Measurements from ENCODE around the gene BCAR1. TPM values are rescaled to one million over a fixed set of nuclear protein-coding genes. Genes with fewer than 3 reads are reported as not detected.
A peak's percentile ranks its signal among the peaks of the same experiment; 100 is the strongest.

Gene BCAR1
- total and polyA plus RNA-seq, 2 of the 13 experiments (the other 11 are each of a cell fraction or from before 2014, with no cell fraction given), result 48.1 to 51.7 TPM

DNA sequence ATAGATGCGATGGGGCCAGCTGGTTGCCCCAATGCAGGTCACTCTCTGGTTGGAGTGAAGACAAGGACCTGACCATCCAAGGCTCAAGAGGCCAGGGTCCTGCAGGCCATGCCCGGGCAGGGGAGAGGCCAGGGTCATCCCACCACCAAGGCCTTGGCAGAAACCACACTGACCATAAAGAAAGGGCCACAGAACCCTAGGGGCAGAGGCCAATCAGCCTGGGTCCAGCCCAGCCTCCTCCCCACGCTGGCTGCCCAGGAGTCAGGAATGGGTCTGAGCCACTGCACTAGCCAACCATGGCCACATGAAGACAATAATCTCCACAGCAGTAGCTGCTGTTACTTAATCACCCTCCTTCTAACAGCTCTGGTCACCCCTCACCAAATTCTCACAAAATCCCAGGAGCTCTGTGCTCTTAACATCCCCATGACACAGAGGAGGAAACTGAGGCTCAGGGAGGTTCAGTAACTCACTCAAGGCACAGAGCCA lies 10.2 kb upstream of the BCAR1 start (continued):
- TF ChIP-seq SCMH1 (CRISPR knock-in tag; IDR thresholded peaks at IDR 0.05; ENCODE audit: borderline replicate concordance) (no peak), REL (CRISPR knock-in tag; conservative IDR thresholded peaks at IDR 0.05) (no peak), SP4 (CRISPR knock-in tag; IDR thresholded peaks at IDR 0.05) (no peak; the same call in 1 of the 2 replicates), AGO2 (optimal IDR thresholded peaks at IDR 0.05; ENCODE audit: low read depth, low read length) (peak; percentile 85), SETDB1 (CRISPR knock-in tag; IDR thresholded peaks at IDR 0.05; ENCODE audit: borderline replicate concordance) (no peak), ZNF317 (CRISPR knock-in tag; IDR thresholded peaks at IDR 0.05) (no peak), ATF7-NPFF (CRISPR knock-in tag; IDR thresholded peaks at IDR 0.05; ENCODE audit: low read depth) (no peak), ZNF644 (CRISPR knock-in tag; IDR thresholded peaks at IDR 0.05; ENCODE audit: low read depth) (no peak), PITX1 (CRISPR knock-in tag; IDR thresholded peaks at IDR 0.05) (0 out of 2 replicates have a peak, but pooled peaks have one; percentile 16), ZNF432 (CRISPR knock-in tag; IDR thresholded peaks at IDR 0.05; ENCODE audit: borderline replicate concordance) (no peak), FOXJ3 (CRISPR knock-in tag; IDR thresholded peaks at IDR 0.05; ENCODE audit: borderline replicate concordance) (no peak), SUZ12 (IDR thresholded peaks at IDR 0.05; ENCODE audit: low read depth, low read length) (no peak), HOXA5 (CRISPR knock-in tag; IDR thresholded peaks at IDR 0.05) (no peak), FOXA3 (CRISPR knock-in tag; IDR thresholded peaks at IDR 0.05) (no peak), RORA (CRISPR knock-in tag; IDR thresholded peaks at IDR 0.05) (no peak), MLXIP (CRISPR knock-in tag; IDR thresholded peaks at IDR 0.05; ENCODE audit: borderline replicate concordance) (no peak), ZBTB3 (CRISPR knock-in tag; IDR thresholded peaks at IDR 0.05; ENCODE audit: borderline replicate concordance, low read depth) (no peak), ZNF121 (CRISPR knock-in tag; IDR thresholded peaks at IDR 0.05) (no peak), ZNF234 (CRISPR knock-in tag; conservative IDR thresholded peaks at IDR 0.05) (no peak), IRF2 (CRISPR knock-in tag; IDR thresholded peaks at IDR 0.05) (no peak)
- TF ChIP-seq, protein P1, sequence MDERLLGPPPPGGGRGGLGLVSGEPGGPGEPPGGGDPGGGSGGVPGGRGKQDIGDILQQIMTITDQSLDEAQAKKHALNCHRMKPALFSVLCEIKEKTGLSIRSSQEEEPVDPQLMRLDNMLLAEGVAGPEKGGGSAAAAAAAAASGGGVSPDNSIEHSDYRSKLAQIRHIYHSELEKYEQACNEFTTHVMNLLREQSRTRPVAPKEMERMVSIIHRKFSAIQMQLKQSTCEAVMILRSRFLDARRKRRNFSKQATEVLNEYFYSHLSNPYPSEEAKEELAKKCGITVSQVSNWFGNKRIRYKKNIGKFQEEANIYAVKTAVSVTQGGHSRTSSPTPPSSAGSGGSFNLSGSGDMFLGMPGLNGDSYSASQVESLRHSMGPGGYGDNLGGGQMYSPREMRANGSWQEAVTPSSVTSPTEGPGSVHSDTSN (CRISPR knock-in tag; IDR thresholded peaks at IDR 0.05), result no peak
- TF ChIP-seq, protein P2, sequence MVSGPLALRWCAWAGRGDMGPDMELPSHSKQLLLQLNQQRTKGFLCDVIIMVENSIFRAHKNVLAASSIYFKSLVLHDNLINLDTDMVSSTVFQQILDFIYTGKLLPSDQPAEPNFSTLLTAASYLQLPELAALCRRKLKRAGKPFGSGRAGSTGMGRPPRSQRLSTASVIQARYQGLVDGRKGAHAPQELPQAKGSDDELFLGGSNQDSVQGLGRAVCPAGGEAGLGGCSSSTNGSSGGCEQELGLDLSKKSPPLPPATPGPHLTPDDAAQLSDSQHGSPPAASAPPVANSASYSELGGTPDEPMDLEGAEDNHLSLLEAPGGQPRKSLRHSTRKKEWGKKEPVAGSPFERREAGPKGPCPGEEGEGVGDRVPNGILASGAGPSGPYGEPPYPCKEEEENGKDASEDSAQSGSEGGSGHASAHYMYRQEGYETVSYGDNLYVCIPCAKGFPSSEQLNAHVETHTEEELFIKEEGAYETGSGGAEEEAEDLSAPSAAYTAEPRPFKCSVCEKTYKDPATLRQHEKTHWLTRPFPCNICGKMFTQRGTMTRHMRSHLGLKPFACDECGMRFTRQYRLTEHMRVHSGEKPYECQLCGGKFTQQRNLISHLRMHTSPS (CRISPR knock-in tag; IDR thresholded peaks at IDR 0.05; ENCODE audit: low read depth), result 0 out of 2 replicates have a peak, but pooled peaks have one; percentile 30
- TF ChIP-seq, protein P3, sequence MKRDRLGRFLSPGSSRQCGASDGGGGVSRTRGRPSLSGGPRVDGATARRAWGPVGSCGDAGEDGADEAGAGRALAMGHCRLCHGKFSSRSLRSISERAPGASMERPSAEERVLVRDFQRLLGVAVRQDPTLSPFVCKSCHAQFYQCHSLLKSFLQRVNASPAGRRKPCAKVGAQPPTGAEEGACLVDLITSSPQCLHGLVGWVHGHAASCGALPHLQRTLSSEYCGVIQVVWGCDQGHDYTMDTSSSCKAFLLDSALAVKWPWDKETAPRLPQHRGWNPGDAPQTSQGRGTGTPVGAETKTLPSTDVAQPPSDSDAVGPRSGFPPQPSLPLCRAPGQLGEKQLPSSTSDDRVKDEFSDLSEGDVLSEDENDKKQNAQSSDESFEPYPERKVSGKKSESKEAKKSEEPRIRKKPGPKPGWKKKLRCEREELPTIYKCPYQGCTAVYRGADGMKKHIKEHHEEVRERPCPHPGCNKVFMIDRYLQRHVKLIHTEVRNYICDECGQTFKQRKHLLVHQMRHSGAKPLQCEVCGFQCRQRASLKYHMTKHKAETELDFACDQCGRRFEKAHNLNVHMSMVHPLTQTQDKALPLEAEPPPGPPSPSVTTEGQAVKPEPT (CRISPR knock-in tag; IDR thresholded peaks at IDR 0.05; ENCODE audit: low read depth), result no peak

All from HepG2 (cell line).